Gastrocnemius medialis (tissue), 4 donors: Measurements from ENCODE around the gene TUBB2A.

Experiments
- CTCF ChIP-seq, 5 experiments: fragments of 450-650 bp in 3 of 5; fragments of 200-600 bp in 2 of 5; sonication (generic) in 2 of 5; IDR thresholded peaks in 4 of 5; conservative IDR thresholded peaks in 1 of 5; 1 replicate in 4 of 5; 2 replicates in 1 of 5; pipeline ENCODE4 v1.5.1; 2016 to 2019; ENCODE audit warnings: antibody characterized with exemption in 5 of 5, mild to moderate bottlenecking in 3 of 5, moderate library complexity in 3 of 5
- POLR2A ChIP-seq, 2 donors: fragments of 450-650 bp; IDR thresholded peaks; one replicate each; pipeline ENCODE4 v1.6.1; 2017; ENCODE audit warnings: antibody characterized with exemption in 2 of 2, mild to moderate bottlenecking in 2 of 2, moderate library complexity in 2 of 2

GRCh38 chr6:3194535-3195419, 37.4 kb upstream of the TUBB2A start:
- TF ChIP-seq CTCF (IDR thresholded peaks at IDR 0.05 in 4 of 5, conservative IDR thresholded peaks at IDR 0.05 in 1 of 5) (no peak), POLR2A (IDR thresholded peaks at IDR 0.05) (no peak)
